IMR-90 (cell line): ENCODE results near the gene MPRIP. TPM values are rescaled to one million over a fixed set of nuclear protein-coding genes. Genes with fewer than 3 reads are reported as not detected.

ENCODE experiments used
- ATAC-seq: fragments of 200-7000 bp; cut with Tn5 transposase; 2 replicates; pipeline ENCODE4 v1.9.1; 2020; ENCODE audit warnings: low read depth, mild to moderate bottlenecking, moderate library complexity
- BruUV-seq: library from RNA; stranded (reverse); fragments of 400-500 nt; replicated peaks from 2 replicates; lab custom pipeline; 2021; lab: Mats Ljungman, UMichigan
- CTCF ChIA-PET: fragments of 300-600 bp; formaldehyde crosslinking; extraction: SDS; loops from one replicate; lab custom pipeline; 2021; ENCODE audit warnings: antibody characterized with exemption; lab: Yijun Ruan, JAX
- POLR2A ChIA-PET: fragments of 300-600 bp; sonication (Branson Sonifier 250); formaldehyde crosslinking; loops from one replicate; lab custom pipeline; 2022; ENCODE audit warnings: antibody characterized with exemption; ENCODE audit not compliant: unreplicated experiment; lab: Charles Lee
- DNase-seq: peaks from one replicate; pipeline ENCODE4 v3.0.0; 2013
- H2AFZ ChIP-seq: replicated peaks from 2 replicates; pipeline ENCODE3; 2013; ENCODE audit warnings: low read length, mild to moderate bottlenecking; ENCODE audit not compliant: poor library complexity
- H2AK5ac ChIP-seq: 2 replicates; pipeline ENCODE4 v1.6.1; 2013; ENCODE audit warnings: low read depth, low read length, inconsistent platforms
- H2AK9ac ChIP-seq: replicated peaks from 2 replicates; pipeline ENCODE3; 2013; ENCODE audit warnings: mild to moderate bottlenecking, low read depth, low read length, moderate library complexity; ENCODE audit not compliant: poor library complexity
- H2BK120ac ChIP-seq: 2 replicates; pipeline ENCODE4 v1.6.1; 2013; ENCODE audit warnings: low read depth, low read length, inconsistent platforms
- H2BK15ac ChIP-seq: 3 replicates; pipeline ENCODE4 v1.6.1; 2013; ENCODE audit warnings: low read depth, low read length, inconsistent platforms
- H2BK20ac ChIP-seq: 2 replicates; pipeline ENCODE4 v1.6.1; 2013; ENCODE audit warnings: low read depth, mild to moderate bottlenecking, inconsistent platforms, low read length, moderate library complexity
- H2BK5ac ChIP-seq: 2 replicates; pipeline ENCODE4 v1.6.1; 2013; ENCODE audit warnings: mild to moderate bottlenecking, low read depth, low read length, inconsistent platforms; ENCODE audit not compliant: poor library complexity, severe bottlenecking
- H3K14ac ChIP-seq: replicated peaks from 2 replicates; pipeline ENCODE4 v1.6.1; 2013; ENCODE audit warnings: low read depth, low read length, inconsistent platforms
- H3K18ac ChIP-seq: 2 replicates; pipeline ENCODE4 v1.6.1; 2013; ENCODE audit warnings: low read depth, low read length, control low read depth
- H3K23ac ChIP-seq: 2 replicates; pipeline ENCODE4 v1.6.1; 2013; ENCODE audit warnings: low read depth, low read length, inconsistent platforms
- H3K27ac ChIP-seq: 2 replicates; pipeline ENCODE4 v1.5.1; 2013; ENCODE audit warnings: mild to moderate bottlenecking, control low read depth, low read length; ENCODE audit not compliant: insufficient read depth
- H3K27me3 ChIP-seq: 2 replicates; pipeline ENCODE4 v1.6.1; 2013; ENCODE audit warnings: low read length; ENCODE audit not compliant: control insufficient read depth, insufficient read depth
- H3K36me3 ChIP-seq: 2 replicates; pipeline ENCODE4 v1.6.1; 2013; ENCODE audit warnings: low read length, mixed read lengths; ENCODE audit not compliant: control insufficient read depth, insufficient read depth
- H3K4ac ChIP-seq: 2 replicates; pipeline ENCODE4 v1.6.1; 2013; ENCODE audit warnings: low read depth, low read length, inconsistent platforms
- H3K4me1 ChIP-seq: 2 replicates; pipeline ENCODE4 v1.6.1; 2013; ENCODE audit warnings: low read length, mixed read lengths; ENCODE audit not compliant: control insufficient read depth, insufficient read depth
- H3K4me2 ChIP-seq: 2 replicates; pipeline ENCODE4 v1.6.1; 2013; ENCODE audit warnings: low read depth, mild to moderate bottlenecking, control low read depth, low read length, moderate library complexity
- H3K4me3 ChIP-seq: 2 replicates; pipeline ENCODE4 v1.5.1; 2013; ENCODE audit warnings: low read depth, mild to moderate bottlenecking, control low read depth, low read length, moderate library complexity; ENCODE audit not compliant: insufficient read depth
- H3K56ac ChIP-seq: 2 replicates; pipeline ENCODE4 v1.6.1; 2013; ENCODE audit warnings: low read length, inconsistent platforms; ENCODE audit not compliant: insufficient read depth; ENCODE audit errors: extremely low read depth
- H3K79me1 ChIP-seq, 2 experiments: 2 replicates each; pipeline ENCODE4 v1.6.1; 2013; ENCODE audit warnings: low read length in 2 of 2, inconsistent platforms in 1 of 2, low read depth in 1 of 2
- H3K9ac ChIP-seq: 2 replicates; pipeline ENCODE4 v1.6.1; 2013; ENCODE audit warnings: low read depth, low read length, control low read depth
- H3K9me1 ChIP-seq: 2 replicates; pipeline ENCODE4 v1.6.1; 2013; ENCODE audit warnings: low read length, inconsistent platforms; ENCODE audit not compliant: insufficient read depth
- H3K9me3 ChIP-seq: 2 replicates; pipeline ENCODE4 v1.6.1; 2013; ENCODE audit warnings: low read length; ENCODE audit not compliant: control insufficient read depth, insufficient read depth
- H4K20me1 ChIP-seq: 2 replicates; pipeline ENCODE4 v1.6.1; 2013; ENCODE audit warnings: low read length, inconsistent platforms; ENCODE audit not compliant: insufficient read depth
- H4K5ac ChIP-seq: 2 replicates; pipeline ENCODE4 v1.6.1; 2013; ENCODE audit warnings: mild to moderate bottlenecking, low read depth, low read length, control low read depth
- H4K8ac ChIP-seq, 2 experiments: 2 replicates each; pipeline ENCODE4 v1.6.1; 2013; ENCODE audit warnings: low read depth in 2 of 2, low read length in 2 of 2, control low read depth in 1 of 2, inconsistent platforms in 1 of 2
- H4K91ac ChIP-seq: 2 replicates; pipeline ENCODE4 v1.6.1; 2013; ENCODE audit warnings: low read depth, low read length, inconsistent platforms; ENCODE audit not compliant: insufficient read depth
- CHD1 ChIP-seq: IDR thresholded peaks from 2 replicates; pipeline ENCODE4 v1.6.1; 2012; ENCODE audit warnings: low read depth, low read length, improper control_type of control experiment
- FOS ChIP-seq: fragments of 150-350 bp; IDR thresholded peaks from 2 replicates; pipeline ENCODE4 v1.6.1; 2016; ENCODE audit warnings: low read depth, low read length
- MAFK ChIP-seq: IDR thresholded peaks from 2 replicates; pipeline ENCODE4 v1.6.1; 2012; ENCODE audit warnings: low read depth, low read length, improper control_type of control experiment
- MAZ ChIP-seq: IDR thresholded peaks from 2 replicates; pipeline ENCODE4 v1.6.1; 2012; ENCODE audit warnings: low read depth, mild to moderate bottlenecking, low read length, improper control_type of control experiment, moderate library complexity, borderline replicate concordance
- NFE2L2 ChIP-seq: fragments of 150-350 bp; IDR thresholded peaks from 2 replicates; pipeline ENCODE4 v1.6.1; 2016; ENCODE audit warnings: low read depth, mild to moderate bottlenecking, low read length
- RCOR1 ChIP-seq: IDR thresholded peaks from 2 replicates; pipeline ENCODE4 v1.6.1; 2012; ENCODE audit warnings: mild to moderate bottlenecking, low read length, improper control_type of control experiment; ENCODE audit not compliant: insufficient replicate concordance
- RFX5 ChIP-seq: IDR thresholded peaks from 2 replicates; pipeline ENCODE4 v1.8.0; 2012; ENCODE audit warnings: low read depth, mild to moderate bottlenecking, low read length, moderate library complexity
- SMC3 ChIP-seq: fragments of 150-350 bp; IDR thresholded peaks from 2 replicates; pipeline ENCODE4 v1.6.1; 2016; ENCODE audit warnings: low read depth, mild to moderate bottlenecking, antibody characterized with exemption, low read length, moderate library complexity
- WGBS, 2 experiments: methylation state at CpG; one replicate each; pipeline versions ENCODE4 v1.1.5 to v1.1.7; 2013; ENCODE audit warnings: missing lambda C conversion rate in 2 of 2; ENCODE audit not compliant: insufficient read length in 1 of 2; ENCODE audit errors: extremely low coverage in 2 of 2; 5-methylcytosine and 5-hydroxymethylcytosine counted together
- dilution Hi-C: fragments of 300-500 bp; cut with HindIII; formaldehyde crosslinking; loops from one replicate; pipeline ENCODE4 v1.14.3; 2018; ENCODE audit warnings: low sequenced_read_pairs; ENCODE audit not compliant: unreplicated experiment
- in situ Hi-C: fragments of 300-500 bp; cut with MboI; formaldehyde crosslinking; loops from 3 replicates; pipeline ENCODE4 v1.14.3; 2019; ENCODE audit warnings: low sequenced_read_pairs, inconsistent platforms, mixed read lengths
- intact Hi-C: fragments of 100-400 bp; cut with micrococcal nuclease; formaldehyde crosslinking; loops from 2 replicates; pipeline ENCODE4 v1.10.0; 2022
- polyA plus RNA-seq, 3 experiments: library from polyadenylated mRNA; depleted of rRNA; stranded (reverse); fragments of >200 nt; gene quantifications; 2 replicates each; pipeline ENCODE4 v1.2.3, GENCODE V29; 2012; ENCODE audit warnings: low replicate concordance in 1 of 3
- total RNA-seq: library from RNA; depleted of rRNA; stranded (reverse); fragments of >200 nt; gene quantifications from 2 replicates; pipeline ENCODE4 v1.2.3, GENCODE V29; 2012
- TF ChIP-seq, protein P1 (sequence below): conservative IDR thresholded peaks from 2 replicates; pipeline ENCODE4 v1.5.1; 2012; ENCODE audit warnings: mild to moderate bottlenecking, low read depth, low read length, improper control_type of control experiment

The MPRIP gene
- total and polyA plus RNA-seq, 2 of the 4 experiments (the other 2 are of a cell fraction), result 111 to 149 TPM

DNA sequence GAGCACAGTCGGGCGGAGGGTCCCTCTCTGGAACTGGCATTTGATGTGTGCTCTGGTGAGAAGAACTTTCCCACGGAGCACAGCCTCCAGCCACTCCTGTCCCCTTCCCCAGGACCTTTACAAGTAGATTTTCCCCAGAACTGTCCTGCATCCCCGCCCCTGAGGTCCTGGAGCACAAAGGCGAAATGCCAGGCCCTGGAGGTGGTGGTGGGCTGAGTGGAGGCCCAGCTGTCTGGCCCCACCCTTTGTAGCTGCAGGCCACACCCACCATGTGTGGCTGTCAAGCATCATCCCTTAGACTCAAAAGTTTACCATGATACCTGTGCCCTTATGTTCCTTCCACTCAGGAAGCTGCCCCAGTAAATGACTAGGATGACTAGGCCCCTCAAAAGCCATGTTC lies 126.1 kb downstream of the MPRIP start:
- Histone ChIP-seq H3K27ac (no peak overlapping the region), H3K9me3 (no peaks in the 10 kb centered on the region), H2AK9ac (no peak overlapping the region), H4K8ac (no peak overlapping the region), H3K9me1 (peaks cover 4% of the 10 kb centered on the region; the same call in 1 of the 2 replicates), H2AK5ac (no peak overlapping the region), H3K36me3 (peaks cover 76% of the 10 kb centered on the region), H3K4me3 (no peak overlapping the region), H3K4ac (no peak overlapping the region), H2BK15ac (no peak overlapping the region), H3K27me3 (no peaks in the 10 kb centered on the region), H4K91ac (no peak overlapping the region), H4K5ac (no peak overlapping the region), H3K79me1 (peaks cover 12 to 47% of the 10 kb centered on the region in 2 experiments), H3K23ac (no peak overlapping the region), H3K9ac (no peak overlapping the region), H2AFZ (no peak overlapping the region), H3K18ac (no peak overlapping the region), H3K4me2 (no peak overlapping the region), H2BK20ac (no peak overlapping the region), H3K14ac (no peak overlapping the region), H2BK120ac (no peak overlapping the region), H3K4me1 (no peaks in the 10 kb centered on the region), H2BK5ac (no peak overlapping the region), H3K56ac (no peak overlapping the region), H4K20me1 (peaks cover 9% of the 10 kb centered on the region; the same call in 1 of the 2 replicates)
- POLR2A ChIA-PET, result no interaction called here
- DNase-seq, result no peak
- dilution Hi-C loops, result no loop called here
- TF ChIP-seq, protein P1, sequence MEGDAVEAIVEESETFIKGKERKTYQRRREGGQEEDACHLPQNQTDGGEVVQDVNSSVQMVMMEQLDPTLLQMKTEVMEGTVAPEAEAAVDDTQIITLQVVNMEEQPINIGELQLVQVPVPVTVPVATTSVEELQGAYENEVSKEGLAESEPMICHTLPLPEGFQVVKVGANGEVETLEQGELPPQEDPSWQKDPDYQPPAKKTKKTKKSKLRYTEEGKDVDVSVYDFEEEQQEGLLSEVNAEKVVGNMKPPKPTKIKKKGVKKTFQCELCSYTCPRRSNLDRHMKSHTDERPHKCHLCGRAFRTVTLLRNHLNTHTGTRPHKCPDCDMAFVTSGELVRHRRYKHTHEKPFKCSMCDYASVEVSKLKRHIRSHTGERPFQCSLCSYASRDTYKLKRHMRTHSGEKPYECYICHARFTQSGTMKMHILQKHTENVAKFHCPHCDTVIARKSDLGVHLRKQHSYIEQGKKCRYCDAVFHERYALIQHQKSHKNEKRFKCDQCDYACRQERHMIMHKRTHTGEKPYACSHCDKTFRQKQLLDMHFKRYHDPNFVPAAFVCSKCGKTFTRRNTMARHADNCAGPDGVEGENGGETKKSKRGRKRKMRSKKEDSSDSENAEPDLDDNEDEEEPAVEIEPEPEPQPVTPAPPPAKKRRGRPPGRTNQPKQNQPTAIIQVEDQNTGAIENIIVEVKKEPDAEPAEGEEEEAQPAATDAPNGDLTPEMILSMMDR, result no peak
- TF ChIP-seq RFX5, result no peak
- TF ChIP-seq FOS, result no peak
- no peak for TF ChIP-seq CHD1
- TF ChIP-seq MAZ, result no peak
- no peak for TF ChIP-seq MAFK
- TF ChIP-seq RCOR1, result no peak
- no peak for TF ChIP-seq SMC3
- no peak for TF ChIP-seq NFE2L2
- ATAC-seq, result no peak
- intact Hi-C loops, result no loop called here
- no TSS peak for BruUV-seq
- no CpG with 5 or more reads among the region's 5 CpGs for WGBS, 2 experiments
- CTCF ChIA-PET, result no interaction called here
- in situ Hi-C loops, result no loop called here
